Anterior cingulate cortex (tissue), 58 donors: ENCODE measurements around the gene ARHGAP24.

ENCODE experiments used
- DNase-seq, 58 donors: peaks; one replicate each; lab custom pipeline; 2025; lab: John Stamatoyannopoulos, UW

Gene ARHGAP24

GRCh38 chr4:85474818-85475630, at the start of gene ARHGAP24:
ARHGAP24 (plus strand) TSS chr4:85475150.
- DNase-seq: peak in 46 of 58 donors; percentile 2 to 75 (median 23)

GRCh38 chr4:85426366-85426765, 48.6 kb upstream of the ARHGAP24 start:
- no peak for DNase-seq

GRCh38 chr4:85427123-85427522, 47.8 kb upstream of the ARHGAP24 start:
- no peak for DNase-seq

DNA sequence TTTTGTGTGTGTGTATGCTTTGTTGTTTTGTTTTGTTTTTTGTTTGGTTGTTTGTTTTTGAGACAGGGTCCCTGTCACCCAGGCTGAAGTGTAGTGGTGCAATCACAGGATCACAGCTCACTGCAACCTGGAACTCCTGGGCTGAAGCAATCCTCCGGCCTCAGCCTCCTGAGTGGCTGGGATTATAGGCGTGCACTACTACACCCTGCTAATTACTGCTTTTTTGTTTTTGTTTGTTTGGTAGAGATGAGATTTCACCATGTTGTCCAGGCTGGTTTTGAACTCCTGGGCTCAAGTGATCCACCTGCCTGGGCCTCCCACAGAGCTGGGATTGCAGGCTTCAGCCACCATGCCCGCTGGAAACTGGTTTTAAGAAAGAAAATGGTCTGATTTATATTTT, 44.7 kb upstream of the ARHGAP24 start:
- DNase-seq: no peak

DNA sequence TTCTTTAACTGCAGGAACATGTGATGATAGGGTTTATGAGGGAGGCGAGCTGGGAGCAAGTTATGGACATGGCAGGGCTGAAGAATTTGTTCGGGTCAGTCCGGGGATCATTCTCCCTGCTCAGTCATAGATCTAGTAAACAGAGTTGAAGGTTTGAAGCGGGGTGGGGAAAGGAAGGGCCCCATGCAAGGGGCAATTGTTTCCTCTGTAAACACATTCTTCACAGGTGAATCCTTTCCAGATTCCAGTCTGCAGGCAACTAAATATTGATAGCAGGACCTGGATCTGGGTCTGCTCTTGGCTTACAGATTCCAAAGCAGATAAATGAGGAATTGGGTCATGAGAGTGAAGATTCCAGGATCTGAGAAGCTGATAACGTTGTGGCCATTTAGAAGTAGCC, 44.3 kb upstream of the ARHGAP24 start:
- no peak for DNase-seq

GRCh38 chr4:85431156-85431555, 43.8 kb upstream of the ARHGAP24 start:
- DNase-seq: no peak

GRCh38 chr4:85431881-85432485, 43.0 kb upstream of the ARHGAP24 start:
- no peak for DNase-seq

GRCh38 chr4:85445050-85445639, 29.8 kb upstream of the ARHGAP24 start:
- no peak for DNase-seq

GRCh38 chr4:85446141-85446861, 28.6 kb upstream of the ARHGAP24 start:
- no peak for DNase-seq

- no peak for DNase-seq
Measured at GRCh38 chr4:85448906-85449890, 25.8 kb upstream of the ARHGAP24 start.

DNA sequence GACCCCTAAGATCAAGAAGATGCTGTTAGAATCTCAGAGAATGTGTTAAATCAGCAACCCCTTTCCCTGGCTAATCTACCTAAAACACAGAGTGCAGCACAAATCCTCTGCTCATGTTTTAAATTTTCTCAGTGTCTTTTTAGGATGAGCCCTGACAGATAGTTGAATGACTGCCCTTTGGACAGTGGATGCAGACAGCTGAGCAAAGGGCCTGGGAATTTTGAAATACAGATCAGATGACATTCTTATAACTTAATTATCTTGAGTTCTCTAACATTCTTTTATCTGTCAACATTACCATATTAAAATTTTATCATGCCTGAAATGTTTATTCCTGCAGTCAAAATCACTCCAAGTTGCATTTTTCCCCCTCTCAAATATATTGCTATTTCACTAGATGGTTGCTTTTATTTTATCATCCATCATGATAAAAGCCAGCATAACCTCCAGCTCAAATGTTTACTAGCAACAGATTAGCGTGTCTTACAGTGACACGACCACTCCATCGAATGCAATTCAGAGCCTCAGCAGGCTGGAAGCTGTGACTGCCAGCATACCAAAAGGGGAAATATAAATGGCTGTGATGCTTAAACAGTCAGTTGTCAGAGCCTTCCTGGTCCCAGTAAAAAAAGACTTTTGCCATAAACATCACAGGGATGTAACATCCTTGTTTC, 22.8 kb upstream of the ARHGAP24 start:
- DNase-seq: no peak

DNA sequence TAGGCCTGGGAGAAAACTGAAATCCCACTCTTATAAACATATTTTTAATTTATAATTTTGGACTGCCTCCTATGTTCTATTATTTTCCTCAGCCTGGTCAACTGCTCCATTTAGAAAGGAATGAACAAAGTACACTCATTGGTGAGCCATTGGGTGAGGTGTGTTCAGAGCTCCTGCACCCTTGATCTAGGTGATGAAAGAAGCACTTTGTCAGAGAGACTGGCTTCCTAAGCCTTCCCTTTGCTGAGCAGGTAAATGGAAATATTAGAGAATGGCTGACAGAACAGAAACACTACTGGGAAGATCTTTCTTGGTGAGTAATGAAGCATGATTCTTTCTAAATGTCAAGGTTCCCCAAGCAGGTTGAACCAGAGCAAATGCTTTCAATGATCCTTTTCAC, 19.0 kb upstream of the ARHGAP24 start:
- no peak for DNase-seq

DNA sequence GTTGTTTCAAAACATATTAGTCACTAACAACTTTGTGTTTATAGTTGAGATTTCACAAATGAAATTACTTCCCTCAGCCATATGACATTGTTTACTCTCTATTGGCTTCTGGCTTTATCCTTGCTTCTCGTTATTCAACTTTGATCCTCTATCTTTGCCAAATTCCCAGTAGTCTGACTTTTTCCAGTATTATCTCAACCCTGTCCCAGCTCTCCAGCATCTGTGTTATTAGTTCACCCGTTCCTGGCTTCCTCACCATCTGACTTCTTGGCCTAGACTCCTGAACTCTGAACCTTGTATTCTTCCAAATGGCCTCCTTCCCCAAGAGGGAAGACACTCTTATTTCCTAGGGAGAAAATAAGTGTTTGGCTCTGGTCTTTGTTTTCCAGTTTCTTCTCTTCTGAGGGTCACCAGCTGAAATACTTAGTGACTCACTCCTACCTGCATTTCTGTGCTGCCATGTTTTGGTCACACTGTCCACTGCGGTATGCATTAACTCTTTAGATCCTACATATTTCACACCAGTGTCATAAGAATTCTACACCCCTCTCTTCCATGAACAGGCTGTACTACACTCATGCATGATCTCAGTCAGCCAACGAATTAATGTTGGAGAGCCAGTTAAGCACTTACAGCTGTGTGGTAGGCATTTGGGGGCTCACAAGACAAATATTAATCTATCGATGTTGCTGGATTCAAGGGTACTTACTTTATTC, 17.0 kb upstream of the ARHGAP24 start:
- no peak for DNase-seq

DNA sequence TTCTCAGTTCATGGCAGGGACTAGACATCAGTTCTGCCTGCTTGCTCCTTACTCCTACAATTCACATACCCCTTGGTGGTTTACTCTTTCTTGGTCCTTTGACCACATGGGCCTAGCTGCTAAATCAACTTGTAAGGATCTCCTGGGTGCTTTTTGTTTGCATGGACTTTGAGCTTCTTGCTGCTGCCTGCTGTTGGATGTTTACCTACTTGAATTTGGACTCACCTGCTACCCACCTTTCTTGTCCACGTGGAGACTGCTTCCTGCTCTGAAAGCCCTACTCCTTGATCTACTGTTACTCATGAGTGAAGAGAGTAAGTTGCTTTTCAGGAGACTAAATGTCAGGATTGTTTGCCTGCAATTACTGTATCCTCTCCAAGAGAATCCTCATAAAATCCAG, 15.2 kb upstream of the ARHGAP24 start:
- DNase-seq: no peak

GRCh38 chr4:85474356-85474755, 594 bp upstream of the ARHGAP24 start:
- no peak for DNase-seq

GRCh38 chr4:85475631-85476233, 782 bp downstream of the ARHGAP24 start:
- DNase-seq: peak in 3 of 58 donors; percentile 2 to 8 (median 6)

GRCh38 chr4:85476381-85476780, 1.4 kb downstream of the ARHGAP24 start:
- no peak for DNase-seq

- no peak for DNase-seq
Measured at GRCh38 chr4:85477534-85477933, 2.6 kb downstream of the ARHGAP24 start.
